H54 (cell line): Measurements from ENCODE around the gene PRR30.
"Not testable (repeated sequence)": the region's sequence is repeated elsewhere in the genome, so short reads cannot be mapped to it uniquely, and the experiment has no call there.

Experiments
- DNase-seq: peaks from one replicate; pipeline ENCODE4 v3.0.0; 2011; ENCODE audit warnings: low spot score, mixed read lengths; ENCODE audit not compliant: insufficient read length
- FAIRE-seq: peaks from 3 replicates; lab custom pipeline; 2011; peaks lifted over from hg19 to GRCh38; lab: Jason Lieb, UNC
- POLR2A ChIP-seq: IDR thresholded peaks from 2 replicates; pipeline ENCODE4 v1.6.1; 2011; ENCODE audit warnings: low read depth, mild to moderate bottlenecking, low read length

PRR30 gene

DNA sequence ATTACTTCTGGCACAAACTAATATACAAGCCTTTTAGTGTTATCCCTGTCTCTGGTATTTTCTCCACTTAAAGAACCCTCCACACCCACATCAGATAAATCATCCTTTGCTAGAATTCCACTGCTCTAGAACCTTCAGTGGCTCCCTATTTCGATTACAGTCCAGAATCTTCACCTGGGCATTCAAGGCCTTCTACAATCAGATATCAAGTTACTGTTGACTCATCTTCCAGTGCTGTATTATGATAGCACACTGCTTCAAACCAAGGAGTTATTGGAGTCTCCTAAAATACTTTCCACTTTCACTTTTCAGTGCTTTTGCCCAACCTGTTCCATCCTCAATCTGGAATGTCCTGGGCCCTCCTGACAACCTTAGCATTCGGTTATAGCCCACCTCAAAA, 23.7 kb downstream of the PRR30 start:
- TF ChIP-seq POLR2A, result no peak
- FAIRE-seq, result no peak
- DNase-seq, result no peak

DNA sequence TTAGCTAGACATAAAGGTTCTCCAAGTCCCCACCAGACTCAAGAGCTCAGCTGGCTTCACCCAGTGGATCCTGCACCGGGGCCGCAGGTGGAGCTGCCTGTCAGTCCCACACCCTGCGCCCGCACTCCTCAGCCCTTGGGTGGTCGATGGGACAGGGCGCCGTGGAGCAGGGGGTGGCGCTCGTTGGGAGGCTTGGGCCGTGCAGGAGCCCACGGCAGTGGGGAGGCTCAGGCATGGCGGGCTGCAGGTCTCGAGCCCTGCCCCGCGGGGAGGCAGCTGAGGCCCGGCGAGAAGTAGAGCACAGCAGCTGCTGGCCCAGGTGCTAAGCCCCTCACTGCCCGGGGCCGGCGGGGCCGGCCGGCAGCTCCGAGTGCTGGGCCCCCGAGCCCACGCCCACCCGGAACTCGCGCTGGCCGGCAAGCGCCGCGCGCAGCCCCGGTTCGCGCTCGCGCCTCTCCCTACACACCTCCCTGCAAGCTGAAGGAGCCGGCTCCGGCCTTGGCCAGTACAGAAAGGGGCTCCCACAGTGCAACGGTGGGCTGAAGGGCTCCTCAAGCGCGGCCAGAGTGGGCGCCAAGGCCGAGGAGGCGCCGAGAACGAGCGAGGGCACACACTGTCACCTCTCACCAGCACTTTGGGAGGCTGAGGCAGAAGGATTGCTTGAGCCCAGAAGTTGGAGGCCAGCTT, 27.7 kb downstream of the PRR30 start:
- FAIRE-seq, result not testable (repeated sequence)

GRCh38 chr2:27110603-27111352, 28.4 kb downstream of the PRR30 start:
- DNase-seq, FAIRE-seq: not testable (repeated sequence)

More for the DNA sequence above, 27.7 kb downstream of the PRR30 start:
- DNase-seq, result not testable (repeated sequence)

GRCh38 chr2:27109083-27109482, 30.1 kb downstream of the PRR30 start:
- FAIRE-seq, result no peak
- TF ChIP-seq POLR2A, result no peak

DNA sequence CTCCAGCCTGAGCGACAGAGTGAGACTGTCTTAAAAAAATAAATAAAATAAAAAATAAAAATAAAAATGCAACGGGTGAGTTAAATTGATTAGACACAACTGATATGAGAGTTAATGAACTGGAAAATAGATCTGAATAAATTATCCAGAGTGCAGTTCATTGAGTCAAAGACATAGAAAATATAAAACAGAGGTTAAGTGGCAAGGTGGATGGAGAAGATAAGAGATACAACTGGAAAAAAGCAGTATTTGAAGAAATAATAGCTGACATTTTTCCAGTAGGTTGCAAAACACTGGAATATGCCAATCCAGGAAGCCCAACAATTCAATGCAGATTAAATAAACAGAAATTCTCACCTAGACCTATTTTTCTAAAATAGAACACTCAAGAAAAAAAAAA, 31.0 kb downstream of the PRR30 start:
- DNase-seq (no peak), FAIRE-seq (no peak)
- TF ChIP-seq POLR2A, result no peak

More at GRCh38 chr2:27109083-27109482, 30.1 kb downstream of the PRR30 start:
- no peak for DNase-seq

DNA sequence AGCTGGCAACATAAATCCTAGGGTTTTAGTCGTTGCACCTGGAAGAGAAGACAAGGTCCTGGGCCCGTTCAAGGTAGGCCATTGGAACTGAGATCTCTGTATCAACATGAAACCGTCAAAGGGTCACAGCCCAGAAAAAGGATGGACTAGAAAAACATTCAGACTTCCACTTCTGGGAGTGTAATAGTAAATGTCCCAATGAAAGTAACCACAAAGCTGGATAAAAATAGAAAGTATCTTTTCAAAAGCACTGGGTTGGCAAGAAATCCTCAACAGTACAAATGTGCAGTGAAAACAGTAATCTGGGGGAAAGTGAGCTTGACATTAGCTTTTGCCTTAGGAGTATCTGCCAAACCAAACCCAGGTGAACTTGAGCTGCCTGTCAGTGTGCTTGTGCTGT, 33.2 kb downstream of the PRR30 start:
- no peak for TF ChIP-seq POLR2A

DNA sequence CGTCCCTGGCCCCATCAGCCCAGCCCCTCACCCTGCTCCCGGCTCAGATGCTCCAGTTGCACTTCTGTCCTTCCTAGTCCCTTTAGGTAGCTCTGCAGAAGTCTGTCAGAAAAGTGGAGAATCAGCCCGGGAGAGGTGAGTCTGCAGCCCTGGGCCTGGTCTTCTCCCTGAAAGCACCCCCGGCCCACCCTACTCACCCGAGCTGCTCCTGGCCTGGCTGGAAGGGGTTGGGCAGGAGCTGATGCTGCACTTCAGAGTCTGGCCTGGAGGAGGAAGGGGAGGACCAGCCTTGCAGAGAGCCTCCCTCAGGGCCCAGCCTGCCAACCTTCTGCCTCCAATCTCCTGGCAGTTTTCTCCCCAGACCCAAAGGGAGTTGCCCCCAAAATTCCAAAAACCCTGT, 36.9 kb downstream of the PRR30 start:
- FAIRE-seq, result no peak

More for the DNA sequence above, 33.2 kb downstream of the PRR30 start:
- FAIRE-seq (no peak), DNase-seq (no peak)

GRCh38 chr2:27100036-27100435, 39.2 kb downstream of the PRR30 start:
- DNase-seq, result no peak
- FAIRE-seq, result no peak
- TF ChIP-seq POLR2A, result no peak

More for the DNA sequence above, 36.9 kb downstream of the PRR30 start:
- no peak for TF ChIP-seq POLR2A
- no peak for DNase-seq

DNA sequence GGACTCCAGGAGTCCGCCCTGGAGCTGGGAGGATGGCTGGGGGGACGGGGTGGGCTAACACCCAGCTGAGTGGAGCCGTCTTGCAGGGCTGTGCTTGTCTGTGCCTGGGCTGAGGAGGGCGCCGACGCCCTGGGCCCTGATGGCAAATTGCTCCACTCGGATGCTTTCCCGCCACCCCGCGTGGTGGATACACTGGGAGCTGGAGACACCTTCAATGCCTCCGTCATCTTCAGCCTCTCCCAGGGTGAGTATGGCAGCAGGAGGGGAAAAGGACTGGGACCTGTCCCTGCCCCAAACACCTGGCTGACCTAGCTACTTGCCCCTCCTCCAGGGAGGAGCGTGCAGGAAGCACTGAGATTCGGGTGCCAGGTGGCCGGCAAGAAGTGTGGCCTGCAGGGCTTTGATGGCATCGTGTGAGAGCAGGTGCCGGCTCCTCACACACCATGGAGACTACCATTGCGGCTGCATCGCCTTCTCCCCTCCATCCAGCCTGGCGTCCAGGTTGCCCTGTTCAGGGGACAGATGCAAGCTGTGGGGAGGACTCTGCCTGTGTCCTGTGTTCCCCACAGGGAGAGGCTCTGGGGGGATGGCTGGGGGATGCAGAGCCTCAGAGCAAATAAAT, 39.8 kb downstream of the PRR30 start:
- FAIRE-seq (no peak), DNase-seq (no peak)
- no peak for TF ChIP-seq POLR2A

DNA sequence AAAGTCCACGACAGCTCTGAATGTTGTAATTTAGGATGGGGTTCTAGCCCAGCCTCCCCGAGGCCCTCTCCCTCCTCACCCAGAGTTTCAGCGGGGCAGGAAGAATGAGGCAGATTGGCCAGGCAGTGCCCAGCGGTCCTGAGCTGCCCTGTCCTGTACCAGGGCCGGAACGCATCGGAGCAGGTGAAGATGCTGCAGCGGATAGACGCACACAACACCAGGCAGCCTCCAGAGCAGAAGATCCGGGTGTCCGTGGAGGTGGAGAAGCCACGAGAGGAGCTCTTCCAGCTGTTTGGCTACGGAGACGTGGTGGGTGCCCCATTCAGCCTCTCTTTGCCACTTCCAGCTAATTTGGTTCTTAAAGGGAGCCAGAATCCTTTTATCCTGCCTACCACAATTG, 41.9 kb downstream of the PRR30 start:
- DNase-seq, result no peak
- TF ChIP-seq POLR2A, result no peak

GRCh38 chr2:27096748-27097297, 42.4 kb downstream of the PRR30 start:
- no peak for TF ChIP-seq POLR2A
- no peak for DNase-seq
- no peak for FAIRE-seq

More for the DNA sequence above, 41.9 kb downstream of the PRR30 start:
- FAIRE-seq, result no peak

DNA sequence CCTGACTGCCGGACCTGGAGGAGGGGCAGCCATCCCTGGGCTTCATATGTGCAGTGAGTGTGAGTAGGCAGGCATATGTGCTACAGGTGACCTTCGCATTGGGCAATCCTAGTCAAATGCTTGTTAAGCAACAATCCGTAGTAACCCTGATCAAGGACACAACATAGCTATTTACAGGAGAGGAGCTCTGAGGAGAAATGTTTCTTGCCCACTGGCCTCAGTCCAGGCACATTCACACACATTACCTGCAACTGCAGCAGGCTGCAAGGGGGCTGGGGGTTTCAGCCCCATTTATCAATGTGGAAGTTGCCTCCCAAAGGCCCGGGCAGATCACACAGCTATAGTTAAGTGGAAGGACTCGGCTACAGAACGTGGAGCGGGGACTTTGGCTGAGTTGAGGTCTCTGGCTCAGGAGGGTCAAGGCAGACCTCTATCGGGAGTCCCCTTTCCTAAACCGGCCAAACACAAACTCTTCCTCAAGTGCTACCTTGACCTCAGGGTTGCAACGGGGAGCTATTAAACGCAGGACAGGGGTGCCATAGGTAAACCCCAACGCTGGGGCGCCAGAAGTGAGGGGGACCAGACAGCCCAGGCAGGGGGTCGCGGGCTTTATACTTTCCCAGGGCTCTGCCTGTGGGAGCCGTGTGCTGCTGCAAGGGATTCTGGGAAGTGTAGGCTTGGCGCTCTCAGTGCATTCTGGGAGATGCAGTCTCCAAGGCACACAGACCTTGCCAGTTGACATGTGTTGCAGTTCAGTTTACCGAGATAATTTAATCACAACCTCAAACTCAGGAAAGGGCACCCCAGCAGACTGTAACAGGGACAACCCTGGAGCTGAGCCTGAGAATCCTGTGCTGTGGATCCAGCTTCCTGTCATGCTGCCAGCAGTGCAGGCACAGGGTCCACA, 43.2 kb downstream of the PRR30 start:
- peak; percentile 54 for DNase-seq
- TF ChIP-seq POLR2A, result no peak
- peak; percentile 6 for FAIRE-seq

DNA sequence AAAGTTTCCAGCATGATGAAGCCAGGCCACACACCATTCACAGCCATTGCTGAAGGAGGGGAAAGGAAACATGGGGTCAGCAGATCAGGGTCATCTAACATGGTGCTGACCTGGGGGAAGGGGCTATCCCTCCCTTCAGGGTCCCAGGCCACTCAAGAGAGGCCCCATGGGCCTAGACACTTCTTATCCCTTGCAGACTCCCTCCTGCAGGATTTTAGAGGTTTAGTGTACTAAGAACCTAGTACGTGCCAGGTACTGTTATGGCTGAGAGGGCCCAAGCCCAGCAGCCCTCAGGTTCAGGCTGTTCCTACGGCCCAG, 43.8 kb downstream of the PRR30 start:
- DNase-seq (no peak), FAIRE-seq (no peak)

More for the DNA sequence above, 43.8 kb downstream of the PRR30 start:
- no peak for TF ChIP-seq POLR2A
